Mesendoderm (in vitro differentiated cells): ENCODE measurements around the gene COMMD3.

ENCODE experiments used
- DNase-seq: peaks from one replicate; pipeline ENCODE4 v3.0.0; 2013
- H2AK5ac ChIP-seq: 2 replicates; pipeline ENCODE4 v1.6.1; 2013; ENCODE audit warnings: low read length, inconsistent platforms
- H2BK120ac ChIP-seq: 2 replicates; pipeline ENCODE4 v1.6.1; 2013; ENCODE audit warnings: low read depth, mild to moderate bottlenecking, low read length, moderate library complexity, mixed read lengths
- H2BK15ac ChIP-seq: replicated peaks from 2 replicates; pipeline ENCODE4 v1.6.1; 2013; ENCODE audit warnings: low read depth, mild to moderate bottlenecking, moderate library complexity
- H2BK5ac ChIP-seq: 2 replicates; pipeline ENCODE4 v1.6.1; 2013; ENCODE audit warnings: low read length, inconsistent platforms
- H3K18ac ChIP-seq: 2 replicates; pipeline ENCODE4 v1.6.1; 2013; ENCODE audit warnings: mild to moderate bottlenecking, low read length, mixed read lengths
- H3K23ac ChIP-seq: one replicate; pipeline ENCODE4 v1.6.1; 2013; ENCODE audit warnings: low read length
- H3K27ac ChIP-seq: 2 replicates; pipeline ENCODE4 v1.5.1; 2013; ENCODE audit warnings: low read depth, mild to moderate bottlenecking, inconsistent platforms, low read length, moderate library complexity
- H3K27me3 ChIP-seq: 2 replicates; pipeline ENCODE4 v1.6.1; 2013; ENCODE audit warnings: low read length, control low read depth, mild to moderate bottlenecking, inconsistent platforms; ENCODE audit not compliant: insufficient read depth, poor library complexity
- H3K36me3 ChIP-seq: 2 replicates; pipeline ENCODE4 v1.6.1; 2013; ENCODE audit warnings: low read length, inconsistent platforms; ENCODE audit not compliant: control insufficient read depth, insufficient read depth
- H3K4ac ChIP-seq: one replicate; pipeline ENCODE4 v1.6.1; 2013; ENCODE audit warnings: low read depth, mild to moderate bottlenecking, low read length, moderate library complexity
- H3K4me1 ChIP-seq: 2 replicates; pipeline ENCODE4 v1.6.1; 2013; ENCODE audit warnings: low read depth, low read length, inconsistent platforms; ENCODE audit not compliant: control insufficient read depth
- H3K4me2 ChIP-seq: 2 replicates; pipeline ENCODE4 v1.6.1; 2013; ENCODE audit warnings: low read length
- H3K4me3 ChIP-seq: 2 replicates; pipeline ENCODE4 v1.5.1; 2013; ENCODE audit warnings: mild to moderate bottlenecking, low read length
- H3K56ac ChIP-seq: one replicate; pipeline ENCODE4 v1.6.1; 2013; ENCODE audit warnings: low read length
- H3K79me1 ChIP-seq: 2 replicates; pipeline ENCODE4 v1.6.1; 2013; ENCODE audit warnings: low read length, inconsistent platforms
- H3K79me2 ChIP-seq: 2 replicates; pipeline ENCODE4 v1.6.1; 2013; ENCODE audit warnings: mild to moderate bottlenecking, low read length; ENCODE audit not compliant: control insufficient read depth, insufficient read depth
- H3K9ac ChIP-seq: 2 replicates; pipeline ENCODE4 v1.6.1; 2013; ENCODE audit warnings: low read length, inconsistent platforms
- H4K5ac ChIP-seq: one replicate; pipeline ENCODE4 v1.6.1; 2013; ENCODE audit warnings: low read length
- H4K8ac ChIP-seq: one replicate; pipeline ENCODE4 v1.6.1; 2013; ENCODE audit warnings: low read depth, mild to moderate bottlenecking, control low read depth, low read length, moderate library complexity
- WGBS: extraction: QIAGEN DNeasy Blood & Tissue Kit; methylation state at CpG from one replicate; pipeline ENCODE4 v1.1.7; 2013; ENCODE audit warnings: low lambda C conversion rate, missing lambda C conversion rate; ENCODE audit not compliant: insufficient coverage; ENCODE audit errors: extremely low coverage; 5-methylcytosine and 5-hydroxymethylcytosine counted together

COMMD3 gene

GRCh38 chr10:22317076-22317370, 835 bp downstream of the COMMD3 start:
- Histone ChIP-seq H3K18ac (no peak overlapping the region), H3K79me2 (no peaks in the 10 kb centered on the region), H3K79me1 (no peaks in the 10 kb centered on the region), H3K4me2 (peak overlapping the region; percentile 81), H3K4me3 (no peak overlapping the region), H3K4ac (no peak overlapping the region), H3K36me3 (no peaks in the 10 kb centered on the region), H4K5ac (no peak overlapping the region), H2BK5ac (no peak overlapping the region), H3K56ac (peak overlapping the region; percentile 9), H3K27me3 (peaks cover 10% of the 10 kb centered on the region), H2BK15ac (no peak overlapping the region), H3K27ac (no peak overlapping the region), H3K4me1 (no peaks in the 10 kb centered on the region), H3K9ac (no peak overlapping the region), H2AK5ac (no peak overlapping the region), H4K8ac (no peak overlapping the region), H2BK120ac (no peak overlapping the region), H3K23ac (no peak overlapping the region)
- no CpG with 5 or more reads among the region's 9 CpGs for WGBS
- DNase-seq: no peak

DNA sequence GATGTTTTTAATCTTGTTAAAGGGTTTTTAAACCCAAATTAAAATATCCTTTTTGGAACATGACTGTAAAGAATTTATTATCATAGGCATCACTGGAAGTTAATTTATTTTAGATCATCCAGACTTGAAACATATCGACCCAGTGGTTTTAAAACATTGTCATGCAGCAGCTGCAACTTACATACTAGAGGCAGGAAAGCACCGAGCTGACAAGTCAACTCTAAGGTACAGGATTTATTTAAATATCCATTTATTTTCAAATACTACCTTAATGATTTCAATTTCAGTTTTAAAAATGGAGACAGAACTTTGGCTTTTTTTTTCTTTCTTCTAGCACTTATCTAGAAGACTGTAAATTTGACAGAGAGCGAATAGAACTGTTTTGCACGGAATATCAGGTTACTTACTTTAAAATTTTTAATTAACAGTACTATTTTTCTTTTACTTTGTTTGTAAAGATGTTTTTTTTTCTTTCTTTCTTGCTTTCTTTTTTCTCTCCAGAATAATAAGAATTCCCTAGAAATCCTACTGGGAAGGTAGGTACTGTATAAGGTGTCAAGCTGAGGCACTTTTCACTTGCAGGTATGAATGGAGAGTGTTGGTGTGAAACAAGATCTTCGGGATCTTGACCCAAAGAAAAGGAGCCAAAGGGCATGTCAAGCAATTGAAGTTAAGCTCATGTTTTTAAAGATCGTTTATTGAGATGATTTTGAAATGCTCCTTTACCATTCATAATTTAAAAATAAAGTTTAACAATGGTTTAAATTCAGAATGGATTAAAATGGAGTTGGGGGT, 1.8 kb downstream of the COMMD3 start:
- no peak overlapping the region for H4K8ac ChIP-seq
- H3K9ac ChIP-seq: no peak overlapping the region
- H3K27ac ChIP-seq: no peak overlapping the region
- H3K79me2 ChIP-seq: no peaks in the 10 kb centered on the region
- H3K4me2 ChIP-seq: no peak overlapping the region
- no peaks in the 10 kb centered on the region for H3K4me1 ChIP-seq
- WGBS: no CpG with 5 or more reads among the region's 6 CpGs
- H4K5ac ChIP-seq: no peak overlapping the region
- H3K23ac ChIP-seq: no peak overlapping the region
- H3K56ac ChIP-seq: no peak overlapping the region
- H2BK15ac ChIP-seq: no peak overlapping the region
- peaks cover 19% of the 10 kb centered on the region for H3K27me3 ChIP-seq
- H2AK5ac ChIP-seq: no peak overlapping the region
- H2BK120ac ChIP-seq: no peak overlapping the region
- H3K18ac ChIP-seq: no peak overlapping the region
- H3K79me1 ChIP-seq: no peaks in the 10 kb centered on the region
- H3K36me3 ChIP-seq: no peaks in the 10 kb centered on the region
- no peak overlapping the region for H2BK5ac ChIP-seq
- H3K4ac ChIP-seq: no peak overlapping the region
- DNase-seq: peak; percentile 52
- H3K4me3 ChIP-seq: no peak overlapping the region

- no peak overlapping the region for H4K8ac ChIP-seq
- H3K27me3 ChIP-seq: peaks cover 23% of the 10 kb centered on the region
- no peak overlapping the region for H3K56ac ChIP-seq
- H2BK120ac ChIP-seq: no peak overlapping the region
- DNase-seq: no peak
- H2AK5ac ChIP-seq: no peak overlapping the region
- no peak overlapping the region for H2BK15ac ChIP-seq
- H3K23ac ChIP-seq: no peak overlapping the region
- peaks cover 3% of the 10 kb centered on the region for H3K4me1 ChIP-seq
- no peak overlapping the region for H3K18ac ChIP-seq
- no CpG with 5 or more reads among the region's 3 CpGs for WGBS
- no peaks in the 10 kb centered on the region for H3K79me1 ChIP-seq
- H4K5ac ChIP-seq: no peak overlapping the region
- H3K27ac ChIP-seq: no peak overlapping the region
- no peak overlapping the region for H3K4ac ChIP-seq
- no peak overlapping the region for H2BK5ac ChIP-seq
- no peak overlapping the region for H3K9ac ChIP-seq
- no peak overlapping the region for H3K4me3 ChIP-seq
- no peaks in the 10 kb centered on the region for H3K36me3 ChIP-seq
- no peaks in the 10 kb centered on the region for H3K79me2 ChIP-seq
- no peak overlapping the region for H3K4me2 ChIP-seq
Observed at GRCh38 chr10:22318772-22319171, 2.6 kb downstream of the COMMD3 start.

- Histone ChIP-seq H2BK5ac (no peak overlapping the region), H3K56ac (no peak overlapping the region), H2BK15ac (no peak overlapping the region), H3K23ac (no peak overlapping the region), H2AK5ac (no peak overlapping the region), H3K79me2 (no peaks in the 10 kb centered on the region), H3K18ac (no peak overlapping the region), H3K9ac (no peak overlapping the region), H4K5ac (no peak overlapping the region), H3K4ac (no peak overlapping the region), H3K4me1 (peaks cover 3% of the 10 kb centered on the region), H3K79me1 (no peaks in the 10 kb centered on the region), H3K4me3 (no peak overlapping the region), H3K27me3 (peaks cover 27% of the 10 kb centered on the region), H2BK120ac (no peak overlapping the region), H3K36me3 (no peaks in the 10 kb centered on the region), H3K27ac (no peak overlapping the region), H3K4me2 (no peak overlapping the region), H4K8ac (no peak overlapping the region)
- DNase-seq: no peak
- no CpG with 5 or more reads among the region's 10 CpGs for WGBS
Observed at GRCh38 chr10:22319547-22319979, 3.4 kb downstream of the COMMD3 start.

- Histone ChIP-seq H2AK5ac (no peak overlapping the region), H2BK15ac (peak overlapping the region; percentile 92), H4K8ac (no peak overlapping the region), H3K23ac (no peak overlapping the region), H3K4me1 (peaks cover 4% of the 10 kb centered on the region), H3K56ac (no peak overlapping the region), H3K27me3 (peaks cover 32% of the 10 kb centered on the region), H3K4ac (no peak overlapping the region), H3K4me2 (peak overlapping the region; percentile 27), H4K5ac (no peak overlapping the region), H3K18ac (peak overlapping the region; percentile 99), H2BK5ac (no peak overlapping the region), H3K27ac (no peak overlapping the region), H3K79me1 (no peaks in the 10 kb centered on the region), H3K79me2 (no peaks in the 10 kb centered on the region), H3K9ac (no peak overlapping the region), H3K4me3 (no peak overlapping the region), H3K36me3 (no peaks in the 10 kb centered on the region), H2BK120ac (no peak overlapping the region)
- no CpG with 5 or more reads among the region's 30 CpGs for WGBS
- no peak for DNase-seq
Observed at GRCh38 chr10:22319980-22320558, 3.9 kb downstream of the COMMD3 start.
